Measurements from ENCODE around the gene SIRT2. TPM values are rescaled to one million over a fixed set of nuclear protein-coding genes. Genes with fewer than 3 reads are reported as not detected.

SIRT2 gene
- total RNA-seq, 6 donors from 2014 or later = 45.2 to 93.2 (median 59.1) TPM

DNA sequence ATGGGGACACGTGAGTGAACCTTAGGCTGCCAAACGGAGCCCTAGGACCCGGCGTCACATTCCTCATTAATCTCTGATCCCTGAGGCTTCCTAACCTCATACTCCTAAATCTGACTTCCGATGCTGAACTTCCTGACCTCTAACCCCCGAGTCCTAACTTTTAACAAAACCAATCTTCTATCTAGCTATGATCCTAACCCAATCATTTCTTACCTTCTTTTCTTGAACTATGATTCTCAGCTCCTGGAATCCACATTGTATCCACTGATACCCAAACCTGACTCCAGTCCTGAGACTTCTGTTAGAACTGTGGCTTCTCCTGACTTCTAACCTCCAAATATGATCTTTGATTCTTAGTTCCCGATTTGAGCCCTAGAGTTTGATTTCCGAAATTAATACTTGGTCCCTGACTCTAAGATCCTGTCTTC lies 798 bp upstream of the SIRT2 start:
- H3K4me1 ChIP-seq = peaks cover 27 to 50% (median 30%) of the 10 kb centered on the region in 4 donors
- DNase-seq = peak in 1 of 2 donors; percentile 82
- no peak for ATAC-seq (ENCODE audit: low FRiP score in 2 of 2)
- 1 to 3% methylated on average over 7 to 8 of the region's 8 CpGs for WGBS, 2 donors
- peak overlapping the region; percentile 79 to 97 (median 90) for H3K27ac ChIP-seq
- no peaks in the 10 kb centered on the region for H3K27me3 ChIP-seq
- no peaks in the 10 kb centered on the region for H3K9me3 ChIP-seq
- TF ChIP-seq EP300 (IDR thresholded peaks at IDR 0.05) (no peak), POLR2A (IDR thresholded peaks at IDR 0.05) (peak in 1 of 4 donors; percentile 46)
- TF ChIP-seq, protein P1, sequence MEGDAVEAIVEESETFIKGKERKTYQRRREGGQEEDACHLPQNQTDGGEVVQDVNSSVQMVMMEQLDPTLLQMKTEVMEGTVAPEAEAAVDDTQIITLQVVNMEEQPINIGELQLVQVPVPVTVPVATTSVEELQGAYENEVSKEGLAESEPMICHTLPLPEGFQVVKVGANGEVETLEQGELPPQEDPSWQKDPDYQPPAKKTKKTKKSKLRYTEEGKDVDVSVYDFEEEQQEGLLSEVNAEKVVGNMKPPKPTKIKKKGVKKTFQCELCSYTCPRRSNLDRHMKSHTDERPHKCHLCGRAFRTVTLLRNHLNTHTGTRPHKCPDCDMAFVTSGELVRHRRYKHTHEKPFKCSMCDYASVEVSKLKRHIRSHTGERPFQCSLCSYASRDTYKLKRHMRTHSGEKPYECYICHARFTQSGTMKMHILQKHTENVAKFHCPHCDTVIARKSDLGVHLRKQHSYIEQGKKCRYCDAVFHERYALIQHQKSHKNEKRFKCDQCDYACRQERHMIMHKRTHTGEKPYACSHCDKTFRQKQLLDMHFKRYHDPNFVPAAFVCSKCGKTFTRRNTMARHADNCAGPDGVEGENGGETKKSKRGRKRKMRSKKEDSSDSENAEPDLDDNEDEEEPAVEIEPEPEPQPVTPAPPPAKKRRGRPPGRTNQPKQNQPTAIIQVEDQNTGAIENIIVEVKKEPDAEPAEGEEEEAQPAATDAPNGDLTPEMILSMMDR (IDR thresholded peaks at IDR 0.05) = no peak
- H3K4me3 ChIP-seq = peak overlapping the region; percentile 38 to 94 (median 78)
- peaks cover 0 to 9% (median 5%) of the 10 kb centered on the region in 4 donors for H3K36me3 ChIP-seq

DNA sequence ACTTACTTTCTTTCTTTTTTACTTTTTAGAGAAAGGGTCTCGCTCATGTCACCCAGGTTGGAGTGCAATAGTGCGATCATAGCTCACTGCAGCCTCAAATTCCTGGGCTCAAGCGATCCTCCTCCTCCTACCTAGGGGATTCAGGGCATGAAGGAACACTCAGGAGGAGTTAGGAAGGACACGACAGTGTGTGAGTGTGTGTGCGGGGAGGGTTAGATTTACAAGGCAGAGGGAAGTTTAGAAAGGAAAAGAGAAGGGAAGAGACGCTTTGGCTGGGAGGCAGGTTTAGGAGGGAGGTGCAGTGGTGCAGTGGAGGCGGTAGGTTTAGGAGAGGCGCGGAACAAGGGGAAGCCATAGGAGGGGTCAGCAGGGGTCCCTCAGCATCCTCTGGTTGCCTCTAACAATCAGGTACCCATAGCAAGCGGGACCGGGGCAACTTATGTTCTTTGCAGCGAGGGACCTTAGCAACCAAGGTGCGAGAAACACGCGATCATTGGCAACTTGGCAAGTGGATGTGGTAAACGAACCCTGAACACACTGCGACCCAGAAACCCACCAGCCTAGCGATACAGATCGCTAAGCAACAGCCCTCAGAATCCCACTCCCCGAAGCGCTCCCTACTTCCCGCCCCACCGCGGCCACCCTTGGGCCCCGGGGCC lies 501 bp downstream of the SIRT2 start:
- DNase-seq (peak in 1 of 2 donors; percentile 32), ATAC-seq (ENCODE audit: low FRiP score in 2 of 2) (no peak)
- H3K9me3 ChIP-seq = no peaks in the 10 kb centered on the region
- H3K36me3 ChIP-seq = no peaks in the 10 kb centered on the region
- H3K27ac ChIP-seq = peak overlapping the region; percentile 77 to 97 (median 92)
- peak in 1 of 4 donors; percentile 57 for TF ChIP-seq POLR2A (IDR thresholded peaks at IDR 0.05)
- TF ChIP-seq, protein P1 (IDR thresholded peaks at IDR 0.05) = no peak
- TF ChIP-seq POLR2AphosphoS5 (IDR thresholded peaks at IDR 0.05) = no peak
- H3K4me1 ChIP-seq = peaks cover 28 to 63% (median 42%) of the 10 kb centered on the region in 4 donors
- peak overlapping the region; percentile 72 to 94 (median 87) for H3K4me3 ChIP-seq
- 9% methylated on average over 16 to 25 of the region's 25 CpGs for WGBS, 2 donors
- no peaks in the 10 kb centered on the region for H3K27me3 ChIP-seq

- DNase-seq (no peak), ATAC-seq (ENCODE audit: low FRiP score in 2 of 2) (no peak)
- Histone ChIP-seq H3K4me1 (peaks cover 18 to 60% (median 44%) of the 10 kb centered on the region in 4 donors), H3K27ac (peak overlapping the region in 2 of 4 donors; percentile 62 to 81), H3K36me3 (peaks cover 0 to 24% (median 16%) of the 10 kb centered on the region in 4 donors), H3K9me3 (no peaks in the 10 kb centered on the region), H3K4me3 (no peak overlapping the region), H3K27me3 (no peaks in the 10 kb centered on the region)
- 51 to 63% methylated on average over 9 of the region's 9 CpGs for WGBS, 2 donors
- TF ChIP-seq POLR2AphosphoS5 (IDR thresholded peaks at IDR 0.05) (no peak), POLR2A (IDR thresholded peaks at IDR 0.05) (no peak), EP300 (IDR thresholded peaks at IDR 0.05) (no peak)
- TF ChIP-seq, protein P1 (IDR thresholded peaks at IDR 0.05) = no peak
Observed at GRCh38 chr19:38894968-38895367, 4.5 kb downstream of the SIRT2 start.

- Histone ChIP-seq H3K27me3 (no peaks in the 10 kb centered on the region), H3K9me3 (no peaks in the 10 kb centered on the region), H3K4me3 (peak overlapping the region in 1 of 4 donors; percentile 27), H3K27ac (peak overlapping the region; percentile 18 to 81 (median 56)), H3K36me3 (peaks cover 9 to 41% (median 33%) of the 10 kb centered on the region in 4 donors), H3K4me1 (peaks cover 11 to 53% (median 37%) of the 10 kb centered on the region in 4 donors)
- TF ChIP-seq POLR2A (IDR thresholded peaks at IDR 0.05) (no peak), POLR2AphosphoS5 (IDR thresholded peaks at IDR 0.05) (no peak), EP300 (IDR thresholded peaks at IDR 0.05) (no peak)
- TF ChIP-seq, protein P1 (IDR thresholded peaks at IDR 0.05) = no peak
- DNase-seq (no peak), ATAC-seq (ENCODE audit: low FRiP score in 2 of 2) (no peak)
- 46 to 79% methylated on average over 12 to 14 of the region's 14 CpGs for WGBS, 2 donors
Observed at GRCh38 chr19:38893341-38893771, 6.1 kb downstream of the SIRT2 start.
